K562 (cell line): ENCODE data around the gene RAP1A. TPM values are rescaled to one million over a fixed set of nuclear protein-coding genes. Genes with fewer than 3 reads are reported as not detected.

Experiments used
- BCLAF1 ChIP-seq, 2 experiments: fragments of 450-650 bp in 1 of 2; IDR thresholded peaks; 2 replicates each; pipeline ENCODE4 v1.6.1; 2011 to 2017; ENCODE audit warnings: low read depth in 2 of 2, antibody characterized with exemption in 1 of 2, borderline replicate concordance in 1 of 2, low read length in 1 of 2, mild to moderate bottlenecking in 1 of 2, mixed read lengths in 1 of 2; ENCODE audit not compliant: control insufficient read depth in 1 of 2
- CHAMP1 ChIP-seq: fragments of 450-650 bp; IDR thresholded peaks from 2 replicates; pipeline ENCODE4 v1.6.1; 2016; ENCODE audit warnings: mild to moderate bottlenecking
- DLX4 ChIP-seq: fragments of 250-450 bp; sonication (Bioruptor Pico); IDR thresholded peaks from 2 replicates; pipeline ENCODE4 v1.6.1; 2021; ENCODE audit warnings: mild to moderate bottlenecking
- DNMT1 ChIP-seq: fragments of 450-650 bp; IDR thresholded peaks from 2 replicates; pipeline ENCODE4 v1.6.1; 2016; ENCODE audit warnings: antibody characterized with exemption, mild to moderate bottlenecking
- E2F3 ChIP-seq: fragments of 250-450 bp; sonication (Bioruptor Pico); IDR thresholded peaks from 2 replicates; pipeline ENCODE4 v1.4.0; 2020; ENCODE audit warnings: mild to moderate bottlenecking
- EGR1 ChIP-seq: fragments of 450-650 bp; conservative IDR thresholded peaks from 2 replicates; pipeline ENCODE4 v1.6.1; 2017; ENCODE audit warnings: mild to moderate bottlenecking
- EP400 ChIP-seq: fragments of 450-650 bp; IDR thresholded peaks from 2 replicates; pipeline ENCODE4 v1.6.1; 2017; ENCODE audit warnings: antibody characterized with exemption, mild to moderate bottlenecking, moderate library complexity
- PBX2 ChIP-seq, 2 experiments: IDR thresholded peaks in 1 of 2; conservative IDR thresholded peaks in 1 of 2; 2 replicates each; pipeline ENCODE4 v1.6.1; 2016; ENCODE audit warnings: low read depth in 2 of 2, mild to moderate bottlenecking in 1 of 2, missing compliant biosample characterization in 1 of 2, missing genetic modification characterization in 1 of 2, moderate library complexity in 1 of 2
- PHF21A ChIP-seq: fragments of 450-650 bp; IDR thresholded peaks from 2 replicates; pipeline ENCODE4 v1.6.1; 2017; ENCODE audit warnings: low read depth, borderline replicate concordance
- TARDBP ChIP-seq: fragments of 450-650 bp; IDR thresholded peaks from 2 replicates; pipeline ENCODE4 v1.6.1; 2016
- TCF7L2 ChIP-seq: fragments of 150-350 bp; IDR thresholded peaks from 2 replicates; pipeline ENCODE4 v1.6.1; 2016; ENCODE audit warnings: low read depth, mild to moderate bottlenecking, low read length, moderate library complexity
- ZC3H4 ChIP-seq: sonication (generic); formaldehyde crosslinking; IDR thresholded peaks from 2 replicates; pipeline ENCODE4 v1.9.0; 2021; ENCODE audit warnings: missing genetic modification reagents, borderline replicate concordance
- ZHX1 ChIP-seq: fragments of 150-350 bp; conservative IDR thresholded peaks from 2 replicates; pipeline ENCODE4 v1.6.1; 2014; ENCODE audit warnings: low read length
- ZNF764 ChIP-seq: fragments of 250-450 bp; sonication (Bioruptor Pico); IDR thresholded peaks from 2 replicates; pipeline ENCODE4 v1.4.0; 2020; ENCODE audit warnings: low read depth, mild to moderate bottlenecking, moderate library complexity
- polyA plus RNA-seq, 8 experiments: library from polyadenylated mRNA; depleted of rRNA in 4 of 8; stranded (reverse) in 5 of 8; unstranded in 3 of 8; fragments of >200 nt; fragmentation: Nextera tagmentation in 2 of 8; fragmentation: Illumina TruSeq in 1 of 8; extraction: Ambion mirVana in 2 of 8; extraction: Trizol in 1 of 8; gene quantifications; 2 replicates each; pipeline versions ENCODE4 v1.2.1 to v1.2.3, GENCODE V29; 2011 to 2014; ENCODE audit warnings: inconsistent platforms in 1 of 8, missing spikeins in 1 of 8
- total RNA-seq, 7 experiments: library from RNA; depleted of rRNA in 6 of 7; stranded (reverse); fragments of >200 nt in 6 of 7; fragmentation: Illumina TruSeq in 2 of 7; extraction: Trizol in 2 of 7; gene quantifications; 2 replicates each; pipeline versions ENCODE4 v1.2.1 to v1.2.3, GENCODE V29; 2011 to 2021; ENCODE audit warnings: low replicate concordance in 1 of 7

Gene RAP1A
- total and polyA plus RNA-seq, 9 of the 15 experiments (the other 6 are each of a cell fraction or from before 2014, with no cell fraction given), result 13.4 to 86.2 (median 32.5) TPM

- no peak for TF ChIP-seq BCLAF1 (IDR thresholded peaks at IDR 0.05; ENCODE audit: borderline replicate concordance in 1 of 2, control insufficient read depth in 1 of 2, low read depth in 2 of 2, low read length in 1 of 2)
- TF ChIP-seq ZNF764, result no peak
- no peak for TF ChIP-seq DNMT1
- no peak for TF ChIP-seq DLX4
- no peak for TF ChIP-seq TARDBP
- TF ChIP-seq CHAMP1, result peak; percentile 41; the same call in 1 of the 2 replicates
- TF ChIP-seq TCF7L2, result no peak
- TF ChIP-seq PBX2 (CRISPR knock-in tag; IDR thresholded peaks at IDR 0.05; ENCODE audit: low read depth), result no peak
- TF ChIP-seq PBX2 (tag; conservative IDR thresholded peaks at IDR 0.05; ENCODE audit: low read depth), result peak; percentile 53
- no peak for TF ChIP-seq ZC3H4 (CRISPR knock-in tag)
- TF ChIP-seq E2F3 (CRISPR knock-in tag), result no peak
- TF ChIP-seq ZHX1, result no peak
- TF ChIP-seq EP400, result 0 out of 2 replicates have a peak, but pooled peaks have one; percentile 14
- no peak for TF ChIP-seq EGR1
- 0 out of 2 replicates have a peak, but pooled peaks have one; percentile 40 for TF ChIP-seq PHF21A
These were observed 36.8 kb downstream of the RAP1A start (continued) for GRCh38 chr1:111656086-111657017.
